ENCODE data around the gene DSCAM. TPM values are rescaled to one million over a fixed set of nuclear protein-coding genes. Genes with fewer than 3 reads are reported as not detected.

Gene DSCAM
- total RNA-seq, 3 donors from 2014 or later (not counting 1 experiment from before 2014, with no cell fraction given), result not detected

- Mint-ChIP-seq H3K9me3 (peaks cover 0 to 2% of the 10 kb centered on the region in 2 donors), H3K36me3 (no peaks in the 10 kb centered on the region), H3K4me3 (no peak overlapping the region), H3K4me1 (no peaks in the 10 kb centered on the region), H3K27ac (no peak overlapping the region), H3K27me3 (ENCODE audit: low read depth in 2 of 2) (peaks cover 0 to 3% of the 10 kb centered on the region in 2 donors)
- no peaks in the 10 kb centered on the region for H3K27me3 ChIP-seq (ENCODE audit: control insufficient read depth, insufficient read depth, low read length)
- no peak for DNase-seq
- no peaks in the 10 kb centered on the region for H3K9me3 ChIP-seq (ENCODE audit: control insufficient read depth, insufficient read depth, low read length)
- no peak overlapping the region for H3K27ac ChIP-seq (ENCODE audit: low read length)
- intact Hi-C loops (cut with micrococcal nuclease), result no loop called here
- no peak for ATAC-seq
- no peaks in the 10 kb centered on the region for H3K4me1 ChIP-seq (ENCODE audit: control insufficient read depth, insufficient read depth, low read length)
- H3K36me3 ChIP-seq (ENCODE audit: control insufficient read depth, insufficient read depth, low read length), result no peaks in the 10 kb centered on the region
- 98% methylated on average over 4 of the region's 4 CpGs for WGBS (ENCODE audit: insufficient coverage)
- no peak for TF ChIP-seq CTCF (IDR thresholded peaks at IDR 0.05)
- no peak overlapping the region for H3K4me3 ChIP-seq (ENCODE audit: low read length)
Measured at GRCh38 chr21:40863839-40864238, 16.9 kb upstream of the DSCAM start.

GRCh38 chr21:40858517-40858916, 11.6 kb upstream of the DSCAM start:
- Histone ChIP-seq H3K27me3 (ENCODE audit: control insufficient read depth, insufficient read depth, low read length) (no peaks in the 10 kb centered on the region), H3K9me3 (ENCODE audit: control insufficient read depth, insufficient read depth, low read length) (no peaks in the 10 kb centered on the region), H3K36me3 (ENCODE audit: control insufficient read depth, insufficient read depth, low read length) (no peaks in the 10 kb centered on the region), H3K27ac (ENCODE audit: low read length) (no peak overlapping the region), H3K4me3 (ENCODE audit: low read length) (no peak overlapping the region), H3K4me1 (ENCODE audit: control insufficient read depth, insufficient read depth, low read length) (no peaks in the 10 kb centered on the region)
- Mint-ChIP-seq H3K4me1 (no peaks in the 10 kb centered on the region), H3K27ac (no peak overlapping the region), H3K36me3 (no peaks in the 10 kb centered on the region), H3K9me3 (peaks cover 0 to 2% of the 10 kb centered on the region in 2 donors), H3K4me3 (no peak overlapping the region), H3K27me3 (ENCODE audit: low read depth in 2 of 2) (peaks cover 0 to 3% of the 10 kb centered on the region in 2 donors)
- ATAC-seq, result no peak
- no peak for TF ChIP-seq CTCF (IDR thresholded peaks at IDR 0.05)
- intact Hi-C loops (cut with micrococcal nuclease), result no loop called here
- DNase-seq, result no peak

GRCh38 chr21:40853956-40854688, 7.2 kb upstream of the DSCAM start:
- peaks cover 0 to 2% of the 10 kb centered on the region in 2 donors for H3K9me3 Mint-ChIP-seq
- H3K4me1 ChIP-seq (ENCODE audit: control insufficient read depth, insufficient read depth, low read length), result no peaks in the 10 kb centered on the region
- H3K4me3 Mint-ChIP-seq, result no peak overlapping the region
- no peaks in the 10 kb centered on the region for H3K36me3 ChIP-seq (ENCODE audit: control insufficient read depth, insufficient read depth, low read length)
- H3K27me3 ChIP-seq (ENCODE audit: control insufficient read depth, insufficient read depth, low read length), result no peaks in the 10 kb centered on the region
- no peak overlapping the region for H3K27ac ChIP-seq (ENCODE audit: low read length)
- H3K9me3 ChIP-seq (ENCODE audit: control insufficient read depth, insufficient read depth, low read length), result no peaks in the 10 kb centered on the region
- H3K36me3 Mint-ChIP-seq, result no peaks in the 10 kb centered on the region
- no peak for ATAC-seq
- no peaks in the 10 kb centered on the region for H3K27me3 Mint-ChIP-seq (ENCODE audit: low read depth in 2 of 2)
- H3K4me1 Mint-ChIP-seq, result no peaks in the 10 kb centered on the region
- no peak for TF ChIP-seq CTCF (IDR thresholded peaks at IDR 0.05)
- H3K4me3 ChIP-seq (ENCODE audit: low read length), result no peak overlapping the region
- no peak overlapping the region for H3K27ac Mint-ChIP-seq
- no peak for DNase-seq
- 63% methylated on average over 24 of the region's 24 CpGs for WGBS (ENCODE audit: insufficient coverage)
- intact Hi-C loops (cut with micrococcal nuclease), result no loop called here

- no peaks in the 10 kb centered on the region for H3K27me3 ChIP-seq (ENCODE audit: control insufficient read depth, insufficient read depth, low read length)
- intact Hi-C loops (cut with micrococcal nuclease), result no loop called here
- H3K9me3 ChIP-seq (ENCODE audit: control insufficient read depth, insufficient read depth, low read length), result no peaks in the 10 kb centered on the region
- DNase-seq, result no peak
- no peaks in the 10 kb centered on the region for H3K4me1 Mint-ChIP-seq
- H3K4me3 ChIP-seq (ENCODE audit: low read length), result no peak overlapping the region
- no peak overlapping the region for H3K4me3 Mint-ChIP-seq
- peaks cover 0 to 3% of the 10 kb centered on the region in 2 donors for H3K27me3 Mint-ChIP-seq (ENCODE audit: low read depth in 2 of 2)
- peaks cover 0 to 2% of the 10 kb centered on the region in 2 donors for H3K9me3 Mint-ChIP-seq
- no peaks in the 10 kb centered on the region for H3K4me1 ChIP-seq (ENCODE audit: control insufficient read depth, insufficient read depth, low read length)
- no peak for ATAC-seq
- H3K27ac Mint-ChIP-seq, result no peak overlapping the region
- H3K27ac ChIP-seq (ENCODE audit: low read length), result no peak overlapping the region
- H3K36me3 ChIP-seq (ENCODE audit: control insufficient read depth, insufficient read depth, low read length), result no peaks in the 10 kb centered on the region
- TF ChIP-seq CTCF (IDR thresholded peaks at IDR 0.05), result no peak
- WGBS (ENCODE audit: insufficient coverage), result 73% methylated on average over 4 of the region's 5 CpGs
- H3K36me3 Mint-ChIP-seq, result no peaks in the 10 kb centered on the region
Measured at GRCh38 chr21:40852563-40852962, 5.6 kb upstream of the DSCAM start.

Data from natural killer cell (primary cell).